ENCODE data around the gene MCF2L. TPM values are rescaled to one million over a fixed set of nuclear protein-coding genes. Genes with fewer than 3 reads are reported as not detected.
"Not testable (repeated sequence)": the region's sequence is repeated elsewhere in the genome, so short reads cannot be mapped to it uniquely, and the experiment has no call there.

MCF2L gene
- total RNA-seq, 1 donor from 2014 or later, result 16.5 TPM

DNA sequence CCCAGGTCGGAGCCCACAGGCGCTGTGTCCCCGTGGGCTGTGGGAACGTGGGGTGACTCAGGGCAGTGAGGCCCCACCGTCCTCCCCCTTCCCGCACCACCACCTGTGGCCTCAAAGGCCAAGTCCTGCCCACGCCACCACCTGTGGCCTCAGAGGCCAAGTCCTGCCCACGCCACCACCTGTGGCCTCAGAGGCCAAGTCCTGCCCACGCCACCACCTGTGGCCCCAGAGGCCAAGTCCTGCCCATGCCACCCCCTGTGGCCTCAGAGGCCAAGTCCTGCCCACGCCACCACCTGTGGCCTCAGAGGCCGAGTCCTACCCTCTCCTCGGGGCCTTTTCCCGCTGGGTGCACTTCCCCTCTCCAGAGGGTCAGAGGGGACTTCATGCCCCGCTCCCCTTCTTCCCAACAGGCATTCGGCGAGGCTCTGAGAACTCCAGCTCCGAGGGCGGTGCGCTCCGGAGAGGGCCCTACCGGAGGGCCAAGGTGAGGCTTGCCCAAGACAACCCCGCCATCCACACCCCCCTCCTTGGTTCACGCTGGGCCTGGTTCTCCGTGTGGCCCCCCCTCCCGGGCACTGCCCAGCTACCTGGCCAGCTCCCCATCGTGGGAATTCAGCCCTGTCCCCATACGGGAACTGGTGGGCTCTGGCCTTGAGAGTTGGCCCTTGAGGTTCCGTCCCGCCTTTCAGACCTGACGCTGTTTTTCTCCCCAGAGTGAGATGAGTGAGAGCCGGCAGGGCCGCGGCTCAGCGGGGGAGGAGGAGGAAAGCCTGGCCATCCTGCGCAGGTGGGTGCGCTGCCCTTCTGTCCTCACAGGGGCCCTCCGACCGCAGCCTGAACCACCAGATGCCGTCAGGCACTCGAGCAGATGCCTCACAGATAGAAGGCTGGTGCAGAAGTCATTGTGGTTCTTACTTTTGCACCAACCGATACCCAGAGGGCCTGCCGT is 109.2 kb downstream of the MCF2L start:
- DNase-seq (ENCODE audit: low spot score), result no peak
- peaks cover 8% of the 10 kb centered on the region for H3K27me3 Mint-ChIP-seq (ENCODE audit: unreplicated experiment)
- TF ChIP-seq, protein P1, sequence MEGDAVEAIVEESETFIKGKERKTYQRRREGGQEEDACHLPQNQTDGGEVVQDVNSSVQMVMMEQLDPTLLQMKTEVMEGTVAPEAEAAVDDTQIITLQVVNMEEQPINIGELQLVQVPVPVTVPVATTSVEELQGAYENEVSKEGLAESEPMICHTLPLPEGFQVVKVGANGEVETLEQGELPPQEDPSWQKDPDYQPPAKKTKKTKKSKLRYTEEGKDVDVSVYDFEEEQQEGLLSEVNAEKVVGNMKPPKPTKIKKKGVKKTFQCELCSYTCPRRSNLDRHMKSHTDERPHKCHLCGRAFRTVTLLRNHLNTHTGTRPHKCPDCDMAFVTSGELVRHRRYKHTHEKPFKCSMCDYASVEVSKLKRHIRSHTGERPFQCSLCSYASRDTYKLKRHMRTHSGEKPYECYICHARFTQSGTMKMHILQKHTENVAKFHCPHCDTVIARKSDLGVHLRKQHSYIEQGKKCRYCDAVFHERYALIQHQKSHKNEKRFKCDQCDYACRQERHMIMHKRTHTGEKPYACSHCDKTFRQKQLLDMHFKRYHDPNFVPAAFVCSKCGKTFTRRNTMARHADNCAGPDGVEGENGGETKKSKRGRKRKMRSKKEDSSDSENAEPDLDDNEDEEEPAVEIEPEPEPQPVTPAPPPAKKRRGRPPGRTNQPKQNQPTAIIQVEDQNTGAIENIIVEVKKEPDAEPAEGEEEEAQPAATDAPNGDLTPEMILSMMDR (IDR thresholded peaks at IDR 0.05; ENCODE audit: unreplicated experiment), result no peak
- no peak overlapping the region for H3K27ac Mint-ChIP-seq (ENCODE audit: unreplicated experiment)
- no peaks in the 10 kb centered on the region for H3K9me3 Mint-ChIP-seq (ENCODE audit: unreplicated experiment)
- H3K36me3 Mint-ChIP-seq (ENCODE audit: low read depth, unreplicated experiment), result no peaks in the 10 kb centered on the region
- no peak overlapping the region for H3K4me3 Mint-ChIP-seq (ENCODE audit: unreplicated experiment)
- peaks cover 8% of the 10 kb centered on the region for H3K4me1 Mint-ChIP-seq (ENCODE audit: unreplicated experiment)

DNA sequence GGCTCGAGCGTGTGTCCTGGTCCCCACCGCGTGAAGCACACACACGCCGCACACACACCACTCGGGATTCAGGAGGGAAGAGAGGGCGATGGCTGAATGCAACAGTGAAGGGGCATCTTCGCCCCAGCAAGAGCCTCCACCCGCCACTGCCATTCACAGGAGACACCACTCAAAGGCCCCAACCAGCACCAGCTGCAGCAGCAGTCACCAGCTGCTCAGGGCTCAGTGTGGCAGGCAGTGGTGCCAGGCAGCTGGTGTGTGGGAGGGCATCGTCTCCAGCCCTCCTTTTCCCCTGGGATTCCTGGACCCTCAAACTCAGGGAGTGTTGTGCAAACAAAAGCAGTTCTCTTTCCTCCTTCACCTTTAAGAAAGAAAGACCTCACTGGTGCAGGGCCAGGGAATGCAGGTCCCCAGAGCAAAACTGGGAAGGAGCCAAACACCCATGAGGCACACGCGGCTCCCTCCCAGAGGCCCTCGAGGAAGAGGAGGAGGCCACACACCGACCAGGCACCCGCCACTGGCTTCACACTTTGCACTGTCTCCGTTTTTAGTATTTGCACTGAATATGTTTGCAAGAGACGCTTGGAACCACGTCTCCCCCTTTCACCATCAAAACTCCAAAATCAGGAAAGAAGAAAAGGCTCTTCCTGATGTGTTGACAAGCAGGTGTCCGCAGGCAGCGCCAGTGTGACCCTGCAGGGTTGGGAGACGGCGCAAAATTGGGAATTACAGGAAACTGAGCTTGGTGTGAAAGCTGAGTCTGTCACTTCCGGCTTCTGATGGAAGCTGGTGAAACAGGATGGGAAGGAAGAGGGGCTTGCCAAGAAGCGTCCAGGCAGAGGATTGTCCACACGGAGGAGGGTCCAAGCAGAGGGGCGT is 110.1 kb downstream of the MCF2L start:
- H3K36me3 Mint-ChIP-seq (ENCODE audit: low read depth, unreplicated experiment), result peaks cover 3% of the 10 kb centered on the region
- H3K9me3 Mint-ChIP-seq (ENCODE audit: unreplicated experiment), result no peaks in the 10 kb centered on the region
- H3K27me3 Mint-ChIP-seq (ENCODE audit: unreplicated experiment), result peaks cover 10% of the 10 kb centered on the region
- DNase-seq (ENCODE audit: low spot score), result no peak
- H3K4me1 Mint-ChIP-seq (ENCODE audit: unreplicated experiment), result peaks cover 8% of the 10 kb centered on the region
- TF ChIP-seq, protein P1 (IDR thresholded peaks at IDR 0.05; ENCODE audit: unreplicated experiment), result no peak
- H3K27ac Mint-ChIP-seq (ENCODE audit: unreplicated experiment), result no peak overlapping the region
- no peak overlapping the region for H3K4me3 Mint-ChIP-seq (ENCODE audit: unreplicated experiment)

DNA sequence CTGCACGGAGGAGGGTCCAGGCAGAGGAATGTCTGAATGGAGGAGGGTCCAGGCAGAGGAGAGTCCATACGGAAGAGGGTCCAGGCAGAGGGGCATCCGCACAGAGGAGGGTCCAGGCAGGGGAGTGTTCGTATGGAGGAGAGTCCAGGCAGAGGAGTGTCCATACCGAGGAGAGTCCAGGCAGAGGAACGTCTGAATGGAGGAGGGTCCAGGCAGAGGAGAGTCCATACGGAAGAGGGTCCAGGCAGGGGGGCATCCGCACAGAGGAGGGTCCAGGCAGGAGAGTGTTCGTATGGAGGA is 110.7 kb downstream of the MCF2L start:
- not testable (repeated sequence) for DNase-seq (ENCODE audit: low spot score)

DNA sequence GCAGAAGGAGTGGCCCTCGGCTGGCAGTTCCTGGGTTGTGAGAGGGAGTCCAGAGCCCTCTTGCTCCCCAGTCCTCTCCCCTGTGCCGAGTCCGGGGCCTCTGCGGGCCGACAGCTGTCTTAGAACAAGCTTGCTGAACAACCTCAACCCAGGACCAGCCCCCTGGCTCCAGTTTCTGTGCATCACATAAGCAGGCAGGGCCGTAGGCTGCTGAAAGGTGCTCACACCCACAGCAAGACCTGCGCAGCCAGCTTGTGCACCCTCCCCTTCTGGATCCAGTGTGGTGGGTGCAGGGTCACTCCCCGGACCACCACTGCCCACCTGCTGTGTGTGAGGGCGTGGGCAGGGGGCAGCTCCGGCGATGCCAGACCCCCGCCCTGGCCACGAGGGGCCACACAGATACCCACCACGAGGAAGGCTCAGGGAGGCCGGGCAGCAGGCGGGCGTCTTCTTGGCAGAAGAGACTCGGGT is 111.4 kb downstream of the MCF2L start:
- Mint-ChIP-seq H3K9me3 (ENCODE audit: unreplicated experiment) (no peaks in the 10 kb centered on the region), H3K4me1 (ENCODE audit: unreplicated experiment) (peaks cover 8% of the 10 kb centered on the region), H3K27me3 (ENCODE audit: unreplicated experiment) (peaks cover 10% of the 10 kb centered on the region), H3K4me3 (ENCODE audit: unreplicated experiment) (no peak overlapping the region), H3K27ac (ENCODE audit: unreplicated experiment) (no peak overlapping the region), H3K36me3 (ENCODE audit: low read depth, unreplicated experiment) (peaks cover 3% of the 10 kb centered on the region)
- DNase-seq (ENCODE audit: low spot score), result no peak
- TF ChIP-seq, protein P1 (IDR thresholded peaks at IDR 0.05; ENCODE audit: unreplicated experiment), result no peak

More for the DNA sequence above, 110.7 kb downstream of the MCF2L start:
- H3K4me3 Mint-ChIP-seq (ENCODE audit: unreplicated experiment); H3K27me3 Mint-ChIP-seq (ENCODE audit: unreplicated experiment); H3K4me1 Mint-ChIP-seq (ENCODE audit: unreplicated experiment); H3K36me3 Mint-ChIP-seq (ENCODE audit: low read depth, unreplicated experiment); H3K27ac Mint-ChIP-seq (ENCODE audit: unreplicated experiment); H3K9me3 Mint-ChIP-seq (ENCODE audit: unreplicated experiment): not testable (repeated sequence)

DNA sequence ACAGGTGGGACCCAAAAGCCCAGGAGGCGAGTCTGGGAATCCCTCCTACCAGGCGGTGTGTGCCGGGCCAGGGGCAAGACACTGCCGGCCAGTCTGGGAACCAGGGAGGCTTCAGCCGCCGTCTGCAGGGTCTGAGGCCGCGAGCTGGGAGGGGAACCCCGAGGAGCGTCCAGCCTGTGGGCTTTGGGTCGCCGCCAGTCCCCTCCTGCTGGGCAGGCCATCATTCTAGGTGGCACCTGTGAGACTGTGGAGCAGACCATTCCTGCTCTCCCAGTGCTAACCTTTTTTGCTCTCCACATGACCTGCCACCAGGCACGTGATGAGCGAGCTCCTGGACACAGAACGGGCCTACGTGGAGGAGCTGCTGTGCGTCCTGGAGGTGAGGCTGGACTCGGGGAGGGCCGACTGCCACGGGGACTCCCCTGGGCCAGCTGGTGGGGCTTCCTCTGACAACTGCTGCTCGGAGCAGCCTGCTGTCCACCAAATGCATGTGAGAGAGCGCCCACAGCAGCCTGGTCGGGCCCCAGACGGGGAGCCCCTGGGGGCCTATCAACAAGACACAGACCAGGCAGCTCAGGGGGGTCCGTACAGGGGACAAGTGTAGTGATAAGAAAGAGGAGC is 112.0 kb downstream of the MCF2L start:
- peaks cover 8% of the 10 kb centered on the region for H3K4me1 Mint-ChIP-seq (ENCODE audit: unreplicated experiment)
- H3K27ac Mint-ChIP-seq (ENCODE audit: unreplicated experiment), result no peak overlapping the region
- no peak overlapping the region for H3K4me3 Mint-ChIP-seq (ENCODE audit: unreplicated experiment)
- no peaks in the 10 kb centered on the region for H3K9me3 Mint-ChIP-seq (ENCODE audit: unreplicated experiment)
- H3K27me3 Mint-ChIP-seq (ENCODE audit: unreplicated experiment), result peaks cover 10% of the 10 kb centered on the region
- peaks cover 3% of the 10 kb centered on the region for H3K36me3 Mint-ChIP-seq (ENCODE audit: low read depth, unreplicated experiment)
- TF ChIP-seq, protein P1 (IDR thresholded peaks at IDR 0.05; ENCODE audit: unreplicated experiment), result no peak
- no peak for DNase-seq (ENCODE audit: low spot score)
